Muscle of leg (tissue), 11 donors: ENCODE results near the gene GALNT10. TPM values are rescaled to one million over a fixed set of nuclear protein-coding genes. Genes with fewer than 3 reads are reported as not detected.

Experiments used
- DNase-seq: peaks from one replicate; pipeline ENCODE4 v3.0.0; 2013
- H3K27ac ChIP-seq: one replicate; pipeline ENCODE4 v1.5.1; 2013; ENCODE audit warnings: mild to moderate bottlenecking, low read length, control low read depth
- H3K27me3 ChIP-seq: one replicate; pipeline ENCODE4 v1.6.1; 2013; ENCODE audit warnings: low read length; ENCODE audit not compliant: control insufficient read depth, insufficient read depth
- H3K36me3 ChIP-seq: one replicate; pipeline ENCODE4 v1.6.1; 2013; ENCODE audit warnings: low read length; ENCODE audit not compliant: control insufficient read depth, insufficient read depth
- H3K4me1 ChIP-seq: one replicate; pipeline ENCODE4 v1.6.1; 2013; ENCODE audit warnings: low read length; ENCODE audit not compliant: control insufficient read depth, insufficient read depth
- H3K4me3 ChIP-seq: one replicate; pipeline ENCODE4 v1.5.1; 2013; ENCODE audit warnings: low read length, control low read depth
- H3K9me3 ChIP-seq: replicated peaks from 2 replicates; pipeline ENCODE4 v1.6.1; 2013; ENCODE audit warnings: low read depth, low read length; ENCODE audit not compliant: control insufficient read depth
- WGBS: methylation state at CpG from one replicate; pipeline ENCODE4 v1.1.5; 2013; ENCODE audit warnings: missing lambda C conversion rate; ENCODE audit not compliant: insufficient coverage; 5-methylcytosine and 5-hydroxymethylcytosine counted together
- polyA plus RNA-seq, 8 donors: library from polyadenylated mRNA; unstranded; fragments of 120-200 nt; gene quantifications; one replicate each; pipeline versions ENCODE4 v1.2.1 to v1.2.3, GENCODE V29; 2013; ENCODE audit warnings: inconsistent platforms in 1 of 8, low replicate concordance in 1 of 8; ENCODE audit not compliant: insufficient read length in 8 of 8, insufficient read depth in 1 of 8
- total RNA-seq: library from RNA; stranded (reverse); fragments of 120-200 nt; gene quantifications from one replicate; pipeline ENCODE4 v1.2.4, GENCODE V29; 2013

Gene GALNT10
- total and polyA plus RNA-seq, 9 donors, result 16.6 to 27.8 (median 20.5) TPM

DNA sequence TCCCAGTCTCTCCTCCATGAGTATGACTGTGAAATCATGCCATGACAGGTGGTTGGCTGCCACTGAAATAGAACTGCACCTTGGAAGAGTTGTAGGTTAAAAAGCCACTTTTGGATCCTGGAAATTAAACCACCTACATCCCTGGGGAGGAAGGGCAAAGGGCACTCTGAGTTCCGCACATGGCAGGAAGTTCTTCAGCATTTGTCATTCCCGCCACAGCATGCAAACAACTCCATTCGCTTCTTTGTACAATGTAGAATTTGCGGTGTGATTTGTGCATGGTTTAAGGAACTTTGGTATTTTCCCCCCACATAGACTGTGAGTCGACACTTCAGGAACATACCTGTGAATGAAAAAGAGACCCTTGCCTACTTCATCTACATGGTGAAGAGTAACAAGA is 265.1 kb downstream of the GALNT10 start:
- H3K4me3 ChIP-seq, result no peak overlapping the region
- DNase-seq, result no peak
- H3K27ac ChIP-seq, result no peak overlapping the region
- no peaks in the 10 kb centered on the region for H3K27me3 ChIP-seq
- H3K36me3 ChIP-seq, result peaks cover 83% of the 10 kb centered on the region
- peaks cover 2% of the 10 kb centered on the region for H3K4me1 ChIP-seq
- WGBS, result no CpG with 5 or more reads among the region's 5 CpGs
- no peaks in the 10 kb centered on the region for H3K9me3 ChIP-seq

DNA sequence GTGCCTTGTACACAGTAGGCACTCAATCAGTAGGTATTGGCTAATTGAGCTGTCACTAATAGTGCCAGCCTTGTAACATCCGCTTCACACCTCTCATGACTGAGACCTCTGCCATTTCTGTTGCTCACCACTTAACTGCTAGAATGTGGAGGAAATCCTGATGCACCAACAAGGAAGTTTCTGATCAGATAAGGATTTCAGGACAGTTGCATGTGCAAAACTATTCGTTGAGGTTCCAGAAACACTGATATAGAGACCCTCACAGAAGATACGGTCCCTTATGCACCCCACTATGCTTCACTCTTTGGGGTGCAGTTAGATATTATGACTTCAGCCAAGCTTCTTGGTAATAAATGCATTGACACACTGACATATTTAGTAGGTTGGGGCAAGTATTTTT is 266.0 kb downstream of the GALNT10 start:
- Histone ChIP-seq H3K36me3 (peaks cover 73% of the 10 kb centered on the region), H3K4me3 (no peak overlapping the region), H3K9me3 (no peaks in the 10 kb centered on the region), H3K4me1 (peaks cover 2% of the 10 kb centered on the region), H3K27ac (no peak overlapping the region), H3K27me3 (no peaks in the 10 kb centered on the region)
- no peak for DNase-seq
- 100% methylated on average over 1 of the region's 3 CpGs for WGBS

DNA sequence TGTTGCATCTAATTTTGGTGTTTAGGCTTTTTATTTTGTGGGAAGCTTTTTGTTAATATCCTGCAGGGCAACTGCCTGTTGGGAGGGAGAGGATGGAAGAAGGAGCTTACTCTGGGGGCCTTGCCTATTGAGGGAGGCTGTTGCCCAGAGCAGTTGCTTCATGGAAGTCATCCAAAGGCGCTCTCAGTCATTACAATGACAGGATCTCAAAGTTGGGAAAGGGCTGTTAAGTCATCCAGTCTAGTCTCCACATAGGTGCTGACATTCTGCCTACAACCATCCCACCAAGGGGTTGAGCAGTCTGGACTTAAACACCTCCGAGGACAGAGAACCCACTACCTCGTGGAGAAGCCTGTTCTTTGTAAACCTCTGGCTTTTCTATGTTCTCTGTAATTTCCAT is 268.5 kb downstream of the GALNT10 start:
- H3K4me3 ChIP-seq, result no peak overlapping the region
- peaks cover 2% of the 10 kb centered on the region for H3K4me1 ChIP-seq
- H3K9me3 ChIP-seq, result no peaks in the 10 kb centered on the region
- DNase-seq, result no peak
- no peaks in the 10 kb centered on the region for H3K27me3 ChIP-seq
- H3K27ac ChIP-seq, result no peak overlapping the region
- 67% methylated on average over 2 of the region's 3 CpGs for WGBS
- H3K36me3 ChIP-seq, result peaks cover 53% of the 10 kb centered on the region

DNA sequence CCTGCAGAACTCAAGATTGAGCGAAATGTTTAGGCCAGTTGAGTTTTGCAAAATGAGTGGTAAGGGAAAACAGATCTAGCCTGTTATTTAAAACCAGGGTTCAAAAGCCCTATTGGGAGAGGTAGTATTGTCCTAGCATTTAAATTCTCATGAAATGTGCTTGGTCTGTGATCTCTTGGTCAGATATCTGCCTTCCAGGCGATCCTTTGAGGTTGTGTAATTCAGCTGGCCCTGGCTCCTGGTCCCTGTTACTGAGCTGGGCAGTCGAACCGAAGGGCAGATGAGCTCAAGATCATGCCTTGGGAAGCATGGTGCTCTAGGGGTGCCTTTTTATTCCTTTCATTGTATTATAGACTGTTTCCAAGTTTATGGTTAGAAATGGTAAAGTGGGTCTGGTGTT is 269.6 kb downstream of the GALNT10 start:
- WGBS, result 100% methylated on average over 4 of the region's 4 CpGs
- Histone ChIP-seq H3K27me3 (no peaks in the 10 kb centered on the region), H3K36me3 (peaks cover 42% of the 10 kb centered on the region), H3K27ac (no peak overlapping the region), H3K4me3 (no peak overlapping the region), H3K4me1 (peaks cover 2% of the 10 kb centered on the region), H3K9me3 (no peaks in the 10 kb centered on the region)
- DNase-seq, result no peak

DNA sequence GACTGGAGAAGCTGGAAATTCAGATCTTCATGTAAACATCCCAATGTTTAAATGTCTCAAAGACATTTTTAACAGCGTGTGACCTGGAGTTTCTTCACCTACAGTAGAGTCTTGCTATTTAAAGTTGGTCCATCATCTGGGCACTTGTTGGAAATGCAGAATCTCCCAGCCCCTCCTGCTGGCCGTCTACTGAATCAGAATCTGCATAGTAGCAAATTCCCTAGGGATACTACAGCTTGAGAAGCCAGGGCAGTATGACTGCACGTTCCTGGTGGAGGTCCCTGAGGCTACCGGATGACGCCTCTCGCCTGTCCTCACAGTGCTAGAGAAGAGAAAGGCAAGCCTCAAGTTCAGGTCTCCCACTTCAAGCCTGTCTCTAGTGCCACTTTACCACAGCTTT is 271.0 kb downstream of the GALNT10 start:
- peaks cover 2% of the 10 kb centered on the region for H3K4me1 ChIP-seq
- H3K36me3 ChIP-seq, result peaks cover 30% of the 10 kb centered on the region
- DNase-seq, result no peak
- no peak overlapping the region for H3K4me3 ChIP-seq
- peaks cover 7% of the 10 kb centered on the region for H3K27me3 ChIP-seq
- no peak overlapping the region for H3K27ac ChIP-seq
- no peaks in the 10 kb centered on the region for H3K9me3 ChIP-seq
- 60% methylated on average over 2 of the region's 6 CpGs for WGBS

DNA sequence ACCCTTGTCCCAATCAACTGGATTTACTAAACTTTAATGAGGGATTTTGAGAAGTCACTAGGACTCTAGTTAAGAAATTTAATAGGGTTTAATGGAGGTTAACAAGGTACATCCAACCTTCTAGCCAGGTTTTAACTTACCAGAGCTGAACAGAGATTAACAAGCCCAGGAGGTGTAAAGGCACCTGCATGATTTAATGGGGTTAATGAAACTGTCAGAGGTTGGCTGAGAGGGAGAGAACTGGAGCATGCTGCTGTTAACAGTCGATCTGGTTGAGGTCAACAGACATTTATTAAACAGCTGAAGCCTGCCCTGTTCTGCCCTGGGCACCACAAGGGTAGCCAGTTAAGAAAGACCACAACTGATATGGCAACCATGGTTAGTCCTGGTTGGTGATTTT is 273.9 kb downstream of the GALNT10 start:
- Histone ChIP-seq H3K9me3 (no peaks in the 10 kb centered on the region), H3K27me3 (peaks cover 19% of the 10 kb centered on the region), H3K27ac (no peak overlapping the region), H3K4me3 (no peak overlapping the region), H3K4me1 (no peaks in the 10 kb centered on the region), H3K36me3 (peaks cover 4% of the 10 kb centered on the region)
- WGBS, result no CpG with 5 or more reads among the region's 1 CpG
- no peak for DNase-seq

DNA sequence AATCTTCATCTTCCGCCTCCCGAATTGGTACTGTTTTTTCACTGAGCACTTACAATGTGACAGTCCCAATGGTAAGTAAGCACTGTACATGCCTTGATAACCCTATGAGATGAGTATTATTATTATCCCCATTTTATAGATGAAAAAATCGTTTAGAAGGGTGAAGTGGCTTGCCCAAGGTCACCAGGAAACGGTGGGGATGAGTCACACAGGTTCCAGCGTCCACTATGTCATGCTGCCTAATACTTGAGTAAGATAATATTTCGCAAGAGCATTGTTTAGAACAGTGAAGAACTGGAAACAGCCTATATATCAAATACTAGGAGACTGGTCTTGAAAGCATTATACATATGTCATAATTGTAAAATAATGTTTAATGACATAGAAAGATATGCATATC is 274.6 kb downstream of the GALNT10 start:
- H3K36me3 ChIP-seq, result peaks cover 3% of the 10 kb centered on the region
- no peak overlapping the region for H3K27ac ChIP-seq
- DNase-seq, result no peak
- no peaks in the 10 kb centered on the region for H3K4me1 ChIP-seq
- H3K27me3 ChIP-seq, result peaks cover 25% of the 10 kb centered on the region
- WGBS, result no CpG with 5 or more reads among the region's 6 CpGs
- H3K4me3 ChIP-seq, result no peak overlapping the region
- no peaks in the 10 kb centered on the region for H3K9me3 ChIP-seq

DNA sequence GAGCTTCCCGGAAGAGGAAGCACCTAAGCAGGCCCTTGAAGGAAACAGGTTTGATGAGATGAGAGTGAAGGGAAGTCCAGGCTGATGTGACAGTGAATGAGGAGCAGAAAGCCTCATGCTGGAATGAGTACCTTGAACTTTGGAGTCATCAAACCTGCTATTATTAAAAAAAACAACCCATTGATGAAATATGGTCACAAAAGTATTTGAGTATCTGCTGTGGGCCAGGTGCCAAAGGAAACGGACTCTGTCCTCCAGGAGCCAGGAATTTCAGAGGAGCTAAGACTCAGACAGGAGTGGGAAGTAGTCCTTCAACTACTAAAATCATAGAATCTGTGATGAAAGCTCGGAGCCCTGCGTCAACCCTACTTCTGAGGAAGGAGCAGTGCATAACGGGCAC is 275.6 kb downstream of the GALNT10 start:
- Histone ChIP-seq H3K27ac (no peak overlapping the region), H3K4me3 (no peak overlapping the region), H3K4me1 (no peaks in the 10 kb centered on the region), H3K9me3 (no peaks in the 10 kb centered on the region), H3K36me3 (peaks cover 3% of the 10 kb centered on the region), H3K27me3 (peaks cover 31% of the 10 kb centered on the region)
- 45% methylated on average over 5 of the region's 5 CpGs for WGBS
- DNase-seq, result no peak

DNA sequence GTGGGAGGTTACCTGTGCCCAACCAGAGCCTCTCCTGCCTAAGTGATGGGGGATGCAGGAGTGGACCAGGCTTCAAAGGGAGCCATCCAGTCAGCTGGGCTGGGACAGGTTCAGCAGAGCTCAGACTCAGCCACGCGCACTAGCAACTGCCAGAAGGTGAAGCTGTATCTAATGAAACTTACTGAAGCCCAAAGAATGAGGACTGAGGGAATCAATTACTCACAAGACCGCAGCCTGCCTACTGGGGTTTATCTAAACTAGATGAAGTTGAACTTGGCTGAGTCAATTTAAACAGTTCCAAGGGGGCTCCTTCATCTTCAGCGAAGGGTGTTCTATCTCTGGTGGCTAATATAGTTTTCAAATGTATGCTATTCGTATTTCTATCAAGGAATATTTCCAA is 276.1 kb downstream of the GALNT10 start:
- H3K27me3 ChIP-seq, result peaks cover 36% of the 10 kb centered on the region
- no peak for DNase-seq
- H3K4me3 ChIP-seq, result no peak overlapping the region
- H3K36me3 ChIP-seq, result peaks cover 3% of the 10 kb centered on the region
- WGBS, result 63% methylated on average over 2 of the region's 5 CpGs
- H3K4me1 ChIP-seq, result no peaks in the 10 kb centered on the region
- no peak overlapping the region for H3K27ac ChIP-seq
- H3K9me3 ChIP-seq, result no peaks in the 10 kb centered on the region

DNA sequence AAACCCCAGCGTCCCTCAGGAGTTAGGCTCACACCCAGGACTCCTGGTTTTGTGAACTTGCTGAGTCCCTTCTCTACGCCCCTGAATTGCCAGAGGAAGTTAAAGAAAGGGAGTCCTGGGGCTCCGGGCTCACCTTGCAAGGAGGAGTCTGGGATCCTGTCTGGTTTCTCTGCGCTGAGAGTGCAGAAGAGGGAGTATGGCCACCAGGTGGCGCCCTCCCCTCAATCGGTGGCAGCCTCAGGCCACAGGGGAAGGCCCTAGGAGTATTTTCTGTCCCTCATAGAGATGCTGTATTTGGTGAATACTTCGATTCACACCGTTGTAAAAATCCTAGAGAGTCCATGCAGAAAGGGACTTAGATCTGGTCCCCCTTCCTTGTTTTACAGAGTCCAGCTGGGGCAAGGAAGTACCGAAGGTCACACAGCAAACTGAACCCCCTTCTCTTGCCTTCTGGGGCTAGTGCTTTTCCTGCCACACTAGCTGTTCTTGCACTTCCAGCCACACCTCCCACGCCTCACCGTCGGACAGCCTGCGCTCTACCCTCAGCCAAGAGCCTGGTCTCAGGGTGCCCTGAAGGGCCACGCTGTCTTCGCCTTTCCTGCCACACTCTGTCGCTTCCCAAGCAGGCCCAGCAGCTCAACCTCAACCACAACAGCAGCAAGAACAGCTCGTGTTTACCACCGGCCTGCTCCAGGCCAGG is 277.3 kb downstream of the GALNT10 start:
- Histone ChIP-seq H3K4me1 (no peaks in the 10 kb centered on the region), H3K9me3 (no peaks in the 10 kb centered on the region), H3K36me3 (peaks cover 3% of the 10 kb centered on the region), H3K27ac (no peak overlapping the region), H3K4me3 (no peak overlapping the region), H3K27me3 (peaks cover 41% of the 10 kb centered on the region)
- DNase-seq, result peak; percentile 64
- 32% methylated on average over 15 of the region's 18 CpGs for WGBS

DNA sequence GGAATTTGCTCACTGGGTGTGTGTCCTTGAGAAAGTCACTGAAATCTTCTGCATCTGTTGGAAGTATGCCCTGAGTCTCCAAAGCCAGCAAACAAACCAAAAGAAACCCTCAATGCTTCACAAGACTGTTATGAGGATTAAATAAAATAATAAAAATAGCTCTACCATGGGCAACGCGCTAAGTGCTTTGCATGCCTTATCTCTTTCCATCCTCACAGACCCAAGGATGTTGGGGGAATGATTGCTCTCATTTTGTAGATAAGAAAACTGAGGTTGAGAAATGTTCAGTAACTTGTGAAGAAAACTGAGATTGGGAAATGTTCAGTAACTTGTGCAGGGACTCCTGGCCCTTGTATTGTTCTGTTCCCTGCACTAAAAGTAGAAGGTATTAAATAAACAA is 279.6 kb downstream of the GALNT10 start:
- H3K27me3 ChIP-seq, result peaks cover 64% of the 10 kb centered on the region
- H3K27ac ChIP-seq, result no peak overlapping the region
- H3K9me3 ChIP-seq, result no peaks in the 10 kb centered on the region
- H3K4me3 ChIP-seq, result no peak overlapping the region
- H3K36me3 ChIP-seq, result no peaks in the 10 kb centered on the region
- no CpG with 5 or more reads among the region's 2 CpGs for WGBS
- H3K4me1 ChIP-seq, result peaks cover 12% of the 10 kb centered on the region
- DNase-seq, result no peak
